GM18511 (cell line): Measurements from ENCODE around the gene ZNF609.

Experiments
- ATAC-seq: cut with Tn5 transposase; IDR thresholded peaks from one replicate; pipeline ENCODE4 v1.9.1; 2021; ENCODE audit warnings: mild to moderate bottlenecking, moderate library complexity; ENCODE audit not compliant: unreplicated experiment

ZNF609 gene

GRCh38 chr15:64460206-64460723, at the start of gene ZNF609:
Gene ZNF609, plus strand, starts transcription at chr15:64460578. Its CDS starts 38,842 bp downstream, at chr15:64499420.
- peak; percentile 58 for ATAC-seq

DNA sequence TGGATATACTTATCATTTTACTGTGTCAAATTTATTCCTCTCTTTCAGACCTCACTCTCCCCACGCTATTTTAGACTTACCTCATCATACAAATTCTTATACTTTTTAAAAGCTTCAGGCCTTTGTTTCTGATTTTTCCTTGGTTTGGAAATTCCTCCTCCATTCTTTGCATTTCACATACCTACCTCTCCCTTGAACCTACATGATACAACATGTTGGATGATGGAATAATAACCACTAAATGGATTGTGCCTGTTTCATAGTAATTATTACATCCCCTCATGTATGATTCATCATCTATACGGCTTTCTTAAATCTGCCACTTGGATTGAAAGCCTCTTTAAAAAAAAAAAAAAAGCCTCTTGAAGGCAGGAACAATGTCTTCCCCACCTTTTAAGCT, 48.2 kb upstream of the ZNF609 start:
- no peak for ATAC-seq

DNA sequence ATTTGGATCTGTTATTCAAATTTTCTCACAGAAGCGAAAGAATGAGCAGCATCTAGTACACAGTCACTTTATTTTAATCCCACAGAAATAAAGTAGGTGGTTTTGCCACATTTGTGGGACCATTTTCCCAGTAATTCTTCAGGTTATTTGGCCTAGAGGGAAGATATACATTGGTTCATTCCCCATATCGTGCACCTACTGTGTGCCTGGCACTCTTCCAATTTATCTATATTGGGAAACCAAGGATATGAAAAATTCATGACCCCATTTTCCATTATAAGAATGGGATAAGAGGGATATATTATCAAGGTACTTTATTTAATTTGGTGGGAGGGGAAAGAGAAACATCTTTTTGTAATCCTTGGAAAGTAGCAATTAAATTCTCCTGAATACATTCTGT, 37.7 kb upstream of the ZNF609 start:
- no peak for ATAC-seq

- no peak for ATAC-seq
Observed at GRCh38 chr15:64423970-64424369, 36.4 kb upstream of the ZNF609 start.

GRCh38 chr15:64425221-64425620, 35.2 kb upstream of the ZNF609 start:
- ATAC-seq: no peak

DNA sequence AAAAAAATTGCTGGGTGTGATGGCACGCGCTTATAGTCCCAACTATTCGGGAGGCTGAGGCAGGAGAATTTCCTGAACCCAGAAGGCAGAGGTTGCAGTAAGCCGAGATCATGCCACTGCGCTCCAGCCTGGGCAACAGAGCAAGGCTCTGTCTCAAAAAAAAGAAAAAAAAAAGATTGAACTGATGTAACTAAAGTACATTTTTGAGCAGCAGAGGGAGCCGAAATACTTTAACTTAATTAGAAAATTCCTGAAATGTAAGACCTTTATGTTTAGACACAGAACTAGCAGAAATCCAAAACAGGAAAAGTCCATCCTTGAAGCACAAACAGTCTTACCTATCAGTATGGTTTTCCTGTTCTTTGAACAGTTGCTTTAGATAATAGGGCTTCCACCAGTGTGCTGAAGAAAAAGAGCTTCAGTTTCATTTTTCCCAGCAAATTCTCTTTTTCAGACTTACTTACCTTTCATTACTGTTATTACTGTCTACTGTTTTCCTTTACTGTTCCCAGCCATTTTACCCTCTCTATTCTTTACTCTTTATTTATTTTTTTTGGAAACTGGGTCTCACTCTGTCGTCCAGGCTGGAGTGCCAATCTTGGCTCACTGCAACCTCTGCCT, 33.4 kb upstream of the ZNF609 start:
- no peak for ATAC-seq

GRCh38 chr15:64429448-64429847, 30.9 kb upstream of the ZNF609 start:
- ATAC-seq: no peak

DNA sequence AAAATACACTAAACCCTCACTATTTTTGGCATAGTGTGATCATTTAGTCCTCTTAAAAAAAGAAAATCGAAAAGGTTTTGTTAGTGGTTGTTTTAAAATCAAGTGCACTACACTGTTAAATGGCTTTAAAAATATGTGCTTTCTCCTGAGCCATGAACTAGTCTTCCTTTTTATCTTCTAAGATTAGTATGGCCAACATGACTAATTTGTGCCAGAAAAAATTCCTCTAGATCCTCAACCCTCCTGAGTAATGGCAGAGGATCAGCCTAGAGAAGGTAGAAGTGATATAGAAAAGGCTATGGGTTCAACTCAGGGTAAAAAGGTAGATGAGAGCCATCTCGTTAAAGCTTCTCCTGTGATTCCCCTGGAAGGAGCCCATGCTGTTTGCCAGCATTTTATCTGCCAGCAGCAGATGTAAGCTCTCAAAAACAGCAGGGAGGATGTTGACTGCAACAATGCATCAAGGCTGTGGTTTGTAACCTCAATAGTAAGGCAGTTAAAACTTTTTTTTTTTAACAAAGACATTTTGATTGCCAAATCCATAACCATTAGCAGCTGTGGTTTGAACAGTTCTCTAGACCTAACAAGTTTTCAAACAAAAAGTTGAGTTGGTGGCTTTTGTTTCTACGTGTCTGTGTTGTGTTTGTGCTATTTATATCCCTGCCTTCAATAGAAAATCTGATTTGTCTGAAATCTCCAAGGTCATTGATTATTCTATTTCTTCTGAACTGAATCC, 30.2 kb upstream of the ZNF609 start:
- ATAC-seq: no peak

DNA sequence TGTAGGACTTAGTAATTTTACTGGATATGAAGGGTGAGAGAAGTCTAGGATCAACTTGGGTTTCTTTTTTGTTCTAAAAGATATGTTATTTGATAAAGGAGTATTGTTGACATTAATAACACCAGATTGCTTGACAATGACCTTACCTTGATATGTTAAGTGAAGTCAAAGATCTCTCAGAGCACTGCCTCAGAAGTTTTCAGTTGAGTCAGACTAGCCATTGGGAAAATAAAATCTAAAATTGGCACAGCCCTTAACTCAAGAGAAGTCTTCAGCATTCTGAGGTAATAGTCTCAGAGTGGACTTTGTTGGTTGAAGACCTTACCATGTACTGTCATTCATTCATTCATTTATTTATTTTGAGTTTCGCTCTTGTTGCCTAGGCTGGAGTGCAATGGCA, 22.4 kb upstream of the ZNF609 start:
- no peak for ATAC-seq

GRCh38 chr15:64438653-64439447, 21.5 kb upstream of the ZNF609 start:
- ATAC-seq: no peak

DNA sequence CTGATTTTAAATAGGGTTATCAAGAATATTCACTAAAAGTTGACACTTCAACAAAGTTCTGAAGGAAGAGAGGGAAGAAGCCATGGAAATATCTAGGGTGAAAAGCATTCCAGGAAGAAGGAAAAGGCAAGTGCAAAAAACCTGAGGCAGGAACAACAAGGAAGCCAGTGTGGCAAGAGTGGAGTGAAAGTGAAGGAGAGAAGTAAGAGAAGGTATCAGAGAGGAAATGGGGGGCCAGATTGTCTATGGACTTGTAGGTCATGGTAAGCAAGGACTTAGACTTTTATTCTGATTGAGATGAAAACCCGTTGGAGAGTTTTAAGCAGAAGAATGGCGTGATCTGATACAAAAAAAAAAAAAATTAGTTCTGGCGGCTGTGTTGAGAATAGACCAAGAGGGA, 18.5 kb upstream of the ZNF609 start:
- ATAC-seq: no peak

- no peak for ATAC-seq
Observed at GRCh38 chr15:64443016-64443415, 17.4 kb upstream of the ZNF609 start.

- ATAC-seq: peak; percentile 70
Observed at GRCh38 chr15:64443747-64444621, 16.4 kb upstream of the ZNF609 start.

- no peak for ATAC-seq
Observed at GRCh38 chr15:64444836-64445235, 15.5 kb upstream of the ZNF609 start.

DNA sequence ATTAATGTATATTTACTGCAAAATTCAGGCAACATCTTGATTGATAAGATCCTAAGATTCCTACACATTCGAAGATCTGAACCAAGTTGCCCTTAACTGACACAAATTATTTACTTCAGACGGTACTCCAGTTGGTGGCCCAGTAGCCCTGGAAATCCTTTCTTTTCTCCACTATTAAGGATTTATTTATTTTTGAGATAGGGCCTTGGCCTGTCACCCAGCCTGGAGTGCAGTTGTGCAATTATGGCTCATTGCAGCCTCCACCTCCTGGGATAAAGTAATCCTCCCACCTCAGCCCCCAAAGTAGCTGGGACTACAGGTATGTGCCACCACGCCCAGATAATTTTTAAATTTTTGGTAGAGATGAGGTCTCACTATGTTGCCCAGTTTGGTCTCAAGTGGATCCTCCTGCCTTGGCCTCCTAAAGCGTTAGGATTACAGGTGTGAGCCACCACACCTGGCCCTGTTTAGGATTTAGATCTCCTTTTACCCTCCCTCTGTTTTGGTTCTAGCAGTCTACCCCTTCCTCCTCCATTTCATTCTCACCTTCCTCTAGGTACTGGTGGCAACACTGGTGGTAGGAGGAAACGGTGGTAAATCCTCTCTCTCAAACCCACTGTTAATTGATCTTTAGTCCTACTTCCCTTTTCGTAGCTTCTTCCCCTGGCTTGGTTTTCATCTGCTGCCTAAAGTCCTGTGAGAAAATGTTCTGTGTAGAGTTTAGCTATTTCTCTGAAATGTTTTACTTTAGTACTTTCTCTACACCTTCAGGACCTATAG, 12.7 kb upstream of the ZNF609 start:
- ATAC-seq: no peak

- ATAC-seq: no peak
Observed at GRCh38 chr15:64452988-64453688, 7.2 kb upstream of the ZNF609 start.

- no peak for ATAC-seq
Observed at GRCh38 chr15:64453689-64454037, 6.7 kb upstream of the ZNF609 start.

GRCh38 chr15:64454282-64454681, 6.1 kb upstream of the ZNF609 start:
- ATAC-seq: no peak

GRCh38 chr15:64455961-64456371, 4.4 kb upstream of the ZNF609 start:
- no peak for ATAC-seq
